NCI-H82 treated with DMSO at 0.1 percent for 48 hours (cell line): ENCODE measurements around the gene FHOD3.

Experiments used
- DNase-seq: peaks from one replicate; lab custom pipeline; 2025; ENCODE audit not compliant: unreplicated experiment; lab: John Stamatoyannopoulos, UW

Gene FHOD3

DNA sequence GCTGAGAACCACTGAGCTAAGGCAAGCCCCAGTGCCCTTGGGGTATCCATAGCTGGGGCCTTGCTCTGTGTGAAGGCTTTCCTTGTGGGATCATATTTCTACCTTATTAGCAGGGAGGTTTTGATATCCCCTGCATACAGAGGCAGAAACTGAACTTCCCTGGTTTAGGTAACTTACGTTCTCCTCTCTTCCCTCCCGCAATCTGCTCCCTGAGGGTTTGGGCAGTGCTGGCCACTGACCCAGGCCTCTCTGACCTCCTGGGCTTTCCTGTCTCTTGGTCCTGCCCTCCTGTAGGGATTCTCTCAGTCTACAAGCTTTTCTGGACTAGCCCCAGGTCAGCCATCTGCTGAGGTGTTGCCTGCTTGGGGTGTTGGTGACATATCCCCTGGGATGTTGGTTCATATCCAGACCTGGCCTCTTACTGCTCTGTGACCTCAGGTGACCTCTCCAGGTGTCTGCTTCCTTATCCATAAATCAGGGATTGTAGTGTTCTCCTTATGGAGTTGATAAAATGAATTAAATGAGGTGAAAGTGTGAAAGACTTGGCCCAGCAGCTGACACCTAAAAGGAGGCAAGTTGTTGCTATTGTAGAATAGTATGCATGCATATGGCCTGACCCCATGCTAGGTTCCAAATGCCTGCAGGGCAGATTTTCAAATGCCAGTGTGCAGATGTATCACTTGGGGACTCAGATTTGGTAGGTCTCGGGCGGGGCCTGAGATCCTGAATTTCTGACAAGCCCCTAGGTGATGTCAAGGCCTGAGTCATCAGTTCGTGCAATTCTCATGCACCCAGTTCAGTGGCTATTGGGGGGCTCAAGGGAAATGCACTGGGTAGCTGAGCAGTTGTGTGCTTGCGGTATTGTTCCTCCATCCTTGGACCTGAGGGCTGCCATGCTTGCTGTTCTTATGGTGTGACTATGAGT, 106.6 kb downstream of the FHOD3 start:
- no peak for DNase-seq

DNA sequence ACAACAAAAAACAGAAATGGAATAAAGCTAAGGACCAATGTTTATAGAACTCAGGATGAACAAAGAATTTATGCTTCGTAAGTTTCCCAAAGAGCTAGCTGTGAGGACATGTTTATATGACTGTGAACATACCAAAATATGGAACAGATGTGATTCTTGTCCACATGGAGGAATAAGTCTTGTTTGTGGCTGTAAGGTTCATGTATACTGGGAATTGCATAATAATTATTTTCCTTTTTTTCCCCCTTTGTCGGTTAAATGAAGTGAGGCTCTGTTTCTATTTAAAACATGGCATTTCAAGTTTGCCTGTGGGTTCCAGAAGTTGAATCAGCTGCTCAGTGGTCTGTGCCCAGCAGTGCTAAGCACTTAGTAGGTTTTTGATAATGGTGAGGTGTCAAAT, 108.1 kb downstream of the FHOD3 start:
- no peak for DNase-seq

DNA sequence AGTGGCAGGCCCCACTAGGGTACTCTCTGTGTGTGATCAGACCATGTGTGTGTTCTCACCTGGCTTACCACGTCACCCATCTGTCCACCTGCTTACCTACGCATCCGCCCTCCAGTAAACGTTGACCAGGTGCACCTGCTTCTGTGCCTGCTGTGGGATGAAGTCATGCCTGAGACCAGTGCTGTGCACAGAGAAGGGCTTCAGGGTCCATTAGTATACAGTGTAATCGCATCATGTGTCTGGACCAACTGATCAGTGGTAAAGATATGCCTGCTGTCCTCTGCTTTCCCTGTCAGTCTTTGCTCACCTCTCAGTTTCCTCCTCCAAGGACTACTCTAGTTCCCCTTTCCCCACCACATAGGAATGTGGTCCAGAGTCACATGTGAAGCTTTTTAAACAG, 109.3 kb downstream of the FHOD3 start:
- DNase-seq: no peak

DNA sequence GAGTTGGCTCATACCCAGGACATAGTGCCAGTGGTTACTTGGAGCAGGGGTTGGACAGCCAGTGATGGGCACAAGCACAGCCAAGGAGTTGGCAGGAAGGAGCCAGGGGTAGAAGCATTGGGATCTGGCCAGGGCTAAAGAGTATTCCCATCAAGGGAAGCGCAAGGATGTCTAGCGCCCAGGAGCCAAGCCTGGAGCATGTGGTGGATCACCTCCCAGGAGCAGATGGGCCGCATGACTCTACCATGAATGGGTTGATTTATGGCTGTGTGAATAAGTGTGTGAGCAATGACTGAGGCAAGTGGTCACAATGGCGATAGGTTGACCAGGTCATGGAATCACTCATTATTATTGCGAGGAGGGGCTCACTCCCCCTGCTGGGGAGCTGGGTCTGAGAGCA, 111.1 kb downstream of the FHOD3 start:
- no peak for DNase-seq

DNA sequence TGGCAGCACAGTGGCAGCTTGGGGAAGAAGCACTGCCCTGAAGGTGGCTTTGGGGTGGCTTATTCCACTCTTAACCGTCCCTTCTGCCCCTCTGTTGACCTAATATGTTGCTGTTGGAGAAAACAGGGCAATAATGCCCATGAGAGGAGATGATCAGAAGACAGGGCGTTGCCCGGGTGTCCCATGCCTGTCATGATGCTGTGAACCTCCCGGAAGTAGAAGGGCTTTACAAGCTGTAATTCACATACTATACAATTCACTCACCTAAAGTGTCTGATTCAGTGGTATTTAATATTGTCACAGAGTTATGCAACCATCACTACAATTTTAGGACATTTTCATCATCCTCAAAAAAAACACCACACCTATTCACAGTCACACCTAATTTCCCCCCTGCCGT, 112.3 kb downstream of the FHOD3 start:
- no peak for DNase-seq

DNA sequence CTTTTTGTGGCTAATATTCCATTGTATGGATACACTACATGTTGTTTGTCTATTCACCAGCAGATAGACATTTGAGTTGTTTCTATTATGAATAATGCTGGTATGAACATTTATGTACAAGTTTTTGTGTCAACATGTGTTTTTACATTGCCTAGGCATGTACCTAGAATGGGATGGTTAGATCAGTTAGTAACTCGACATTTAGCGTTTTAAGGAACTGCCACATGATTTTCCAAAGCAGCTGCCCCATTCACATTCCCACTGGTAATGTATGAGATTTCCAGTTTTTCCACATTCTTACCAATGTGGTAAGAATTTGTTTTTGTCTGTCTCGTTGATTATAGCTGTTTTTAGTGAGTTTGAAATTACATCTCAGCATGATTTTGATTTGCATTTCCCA, 112.8 kb downstream of the FHOD3 start:
- DNase-seq: no peak

DNA sequence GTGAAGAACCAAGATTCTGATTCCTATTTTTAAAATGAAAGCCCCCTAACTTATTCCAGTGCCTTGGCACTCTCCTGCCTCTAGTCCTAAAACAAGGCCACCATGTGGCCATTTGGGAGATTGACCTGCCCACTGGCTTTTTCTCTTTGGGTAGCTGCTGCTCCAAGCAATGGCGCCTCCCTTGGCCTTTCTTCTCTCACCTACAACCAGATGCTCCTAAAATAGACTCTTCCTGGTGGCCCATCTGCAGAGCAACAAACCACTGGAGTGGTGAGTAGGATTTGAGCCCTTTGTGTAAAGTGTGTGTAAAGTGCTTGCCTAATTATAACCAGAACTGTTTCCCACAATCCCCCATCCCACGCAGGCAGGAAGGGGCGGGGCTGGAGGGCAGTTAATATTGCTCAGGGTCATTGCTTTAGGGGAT, 114.2 kb downstream of the FHOD3 start:
- DNase-seq: no peak

DNA sequence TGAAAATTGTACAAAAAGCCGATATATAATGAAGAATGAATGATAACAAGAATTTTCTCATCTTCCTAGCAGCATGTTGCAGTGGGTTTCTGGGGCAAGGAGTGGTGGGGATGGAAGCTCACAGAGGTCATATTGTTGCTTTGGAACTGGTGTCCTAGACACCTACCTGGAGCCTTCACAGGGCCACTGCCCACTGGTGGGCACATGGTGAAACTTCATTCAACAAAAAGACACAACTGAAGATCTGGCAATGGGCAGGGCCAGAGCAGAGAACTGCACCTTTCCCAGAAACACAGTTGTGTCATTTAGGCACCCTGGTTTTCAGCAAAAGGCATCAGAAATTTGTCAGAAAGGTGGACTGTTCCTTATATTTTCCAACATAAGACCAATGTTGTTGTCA, 115.3 kb downstream of the FHOD3 start:
- DNase-seq: no peak

DNA sequence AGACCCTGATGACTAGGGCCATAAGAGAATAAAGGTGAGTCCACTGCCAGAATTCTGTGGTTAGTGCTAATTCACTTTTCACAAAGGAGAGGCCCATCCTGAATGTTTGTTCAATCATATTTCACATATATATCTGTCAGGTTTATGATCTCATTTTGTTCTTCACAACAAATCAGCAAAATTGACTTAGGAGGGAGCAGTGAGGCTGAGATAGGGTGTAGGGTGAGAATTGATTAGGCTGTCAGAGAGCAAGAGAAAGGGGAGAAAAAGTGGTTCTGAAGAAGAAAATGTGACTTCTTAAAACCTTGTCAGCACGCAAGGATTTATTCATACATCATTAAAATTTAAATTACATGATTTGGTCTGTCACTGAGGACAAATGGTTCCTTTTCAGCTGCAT, 117.7 kb downstream of the FHOD3 start:
- DNase-seq: no peak

DNA sequence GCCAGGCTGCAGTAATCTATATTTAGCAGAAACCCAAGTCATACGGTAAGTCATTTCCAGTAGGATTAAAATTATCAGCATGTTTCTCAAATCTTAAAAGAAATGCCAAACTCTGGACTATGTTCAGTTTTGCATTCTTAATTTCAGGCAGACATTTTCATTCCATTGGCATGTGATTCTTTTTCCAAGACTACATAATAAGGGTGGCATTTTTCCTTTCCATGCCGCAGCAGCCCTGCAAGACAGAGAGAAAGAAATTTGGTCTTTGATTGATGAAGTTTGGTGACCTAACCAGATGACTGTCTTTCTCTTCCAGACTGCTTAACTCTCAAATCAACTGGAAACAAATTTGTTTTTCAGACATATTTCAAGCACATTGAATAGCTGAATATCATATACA, 118.1 kb downstream of the FHOD3 start:
- no peak for DNase-seq

DNA sequence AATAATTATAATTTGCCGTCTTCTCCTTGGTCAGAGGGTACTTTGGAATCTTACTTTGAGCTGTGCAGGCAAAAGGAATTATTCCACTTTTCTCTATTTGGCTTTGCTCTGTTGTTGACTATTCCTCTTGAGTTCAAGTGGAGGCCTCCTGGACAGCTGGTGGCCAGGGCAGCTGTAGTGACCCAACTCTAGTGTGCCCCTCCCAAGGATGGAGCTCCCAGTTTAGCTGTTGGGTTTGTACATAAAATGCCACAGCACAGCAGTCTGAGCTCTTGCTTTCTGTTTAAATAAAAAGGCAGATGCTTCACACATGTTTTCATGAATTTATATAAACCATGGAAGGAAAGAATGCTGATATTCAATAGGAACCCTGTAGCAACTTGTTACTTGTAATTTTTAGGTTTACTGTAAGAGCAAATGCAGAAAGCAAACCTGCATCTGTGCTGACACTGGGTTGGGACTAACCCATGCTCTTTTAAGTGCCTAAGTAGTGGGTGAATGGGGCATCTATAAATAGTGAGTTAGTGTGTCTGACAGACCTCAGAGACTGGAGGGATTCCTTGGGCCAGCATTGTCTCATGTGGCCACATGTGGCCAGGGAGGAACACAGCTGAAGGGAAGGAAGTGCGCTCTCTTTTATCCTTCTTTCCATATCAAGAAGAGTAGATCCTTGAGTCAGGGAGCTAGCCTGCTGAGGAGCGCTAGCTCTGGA, 121.8 kb downstream of the FHOD3 start:
- DNase-seq: no peak

DNA sequence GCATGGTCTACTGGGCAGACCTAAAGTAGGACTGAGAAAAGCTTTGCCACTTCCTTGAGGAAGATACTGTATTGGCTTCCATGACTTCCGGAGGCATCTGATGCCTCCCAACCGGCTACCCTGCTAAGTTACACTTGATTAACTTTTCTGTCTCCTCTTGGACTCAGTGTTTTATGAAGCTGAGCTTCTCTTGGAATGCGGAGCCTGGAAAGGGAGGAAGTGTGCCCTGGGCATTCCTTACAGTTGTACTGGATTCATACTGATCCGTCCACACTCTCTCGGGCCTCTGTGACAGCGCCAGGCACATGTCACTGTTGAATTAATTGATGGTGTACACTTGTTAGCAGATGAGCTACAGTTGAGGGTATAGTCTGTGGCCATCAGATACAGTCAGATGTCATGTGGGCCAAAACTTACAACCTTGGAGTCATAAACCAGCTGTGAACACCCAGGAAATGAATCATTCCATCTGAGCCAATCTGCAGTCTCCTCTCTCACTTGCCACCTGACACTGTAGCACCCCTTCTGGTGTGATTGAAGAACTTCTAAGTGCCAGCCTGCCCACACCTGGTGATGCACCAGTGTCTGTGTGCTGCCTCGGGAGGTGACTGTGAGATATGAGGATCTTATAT, 122.5 kb downstream of the FHOD3 start:
- no peak for DNase-seq

DNA sequence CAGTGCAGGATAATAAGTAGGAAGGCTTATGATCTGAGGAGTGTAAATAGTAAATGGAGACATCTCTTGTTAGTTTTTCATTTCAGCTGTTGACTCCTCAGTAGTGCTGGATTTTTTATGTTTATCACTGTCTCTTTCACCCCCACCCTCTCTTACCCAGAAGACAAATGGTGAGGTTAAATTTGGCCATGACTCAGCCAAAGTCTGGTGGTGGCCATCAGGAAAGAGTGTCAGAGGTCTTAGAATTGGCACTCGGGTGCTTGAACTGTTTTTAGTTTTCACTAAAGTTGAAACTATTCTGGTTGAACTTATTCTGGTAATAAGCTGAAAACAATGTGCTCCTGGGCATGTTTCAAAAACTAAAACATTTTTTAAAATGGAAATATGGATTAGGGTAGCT, 123.3 kb downstream of the FHOD3 start:
- no peak for DNase-seq

DNA sequence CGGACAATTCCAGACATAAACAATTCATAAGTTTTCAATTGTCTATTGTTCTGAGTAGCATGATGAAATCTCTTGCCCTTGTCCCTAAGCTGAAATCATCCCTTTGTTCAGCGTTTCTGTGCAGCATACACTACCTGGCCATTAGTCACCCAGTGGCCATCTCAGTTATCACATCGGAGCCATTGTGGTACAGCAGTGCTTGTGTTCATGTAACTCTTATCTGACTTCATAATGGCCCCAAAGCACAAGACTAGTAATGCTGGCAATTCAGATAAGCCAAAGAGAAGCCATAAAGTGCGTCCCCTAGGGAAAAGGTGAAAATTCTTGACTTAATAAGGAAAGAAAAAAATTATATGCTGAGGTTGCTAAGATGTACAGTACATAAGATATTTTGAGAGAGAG, 127.2 kb downstream of the FHOD3 start:
- DNase-seq: no peak

DNA sequence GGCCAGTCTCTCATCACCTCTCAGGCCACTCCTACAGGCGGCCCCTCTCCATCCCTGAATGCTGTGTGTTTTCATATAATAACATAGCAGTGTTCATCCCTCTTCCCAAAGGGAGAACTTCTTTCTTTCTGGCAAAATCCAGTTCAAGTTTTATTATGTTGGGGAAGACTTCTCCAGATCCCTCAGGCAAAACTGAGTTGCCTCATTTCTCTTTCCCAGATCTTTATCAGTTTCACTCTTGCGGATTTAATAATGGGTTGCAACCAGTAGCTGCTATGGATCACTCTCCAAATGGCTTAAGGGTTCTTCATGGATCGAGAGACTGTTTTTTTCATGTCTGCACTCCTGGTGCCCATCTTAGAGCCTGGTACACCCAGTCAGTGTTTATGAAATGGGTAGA, 129.9 kb downstream of the FHOD3 start:
- DNase-seq: no peak

DNA sequence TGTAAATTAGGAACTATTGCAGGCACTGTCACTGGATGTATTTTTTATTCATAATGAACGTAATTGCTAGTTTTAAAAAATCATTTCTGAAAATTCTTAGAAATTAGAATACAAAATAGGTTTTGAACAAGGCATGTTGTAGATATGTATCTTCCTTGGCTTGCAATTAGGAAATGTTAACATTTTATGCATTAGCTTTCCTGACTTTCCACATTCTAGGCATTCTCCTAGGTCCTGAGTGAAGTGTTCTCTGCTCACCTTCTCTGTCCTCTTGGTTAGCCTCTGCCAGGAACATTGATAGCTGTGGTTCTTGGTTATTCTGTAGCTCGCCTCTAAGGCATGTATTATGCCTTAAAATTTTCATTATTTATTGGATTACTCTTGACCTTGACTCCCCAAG, 130.3 kb downstream of the FHOD3 start:
- no peak for DNase-seq

DNA sequence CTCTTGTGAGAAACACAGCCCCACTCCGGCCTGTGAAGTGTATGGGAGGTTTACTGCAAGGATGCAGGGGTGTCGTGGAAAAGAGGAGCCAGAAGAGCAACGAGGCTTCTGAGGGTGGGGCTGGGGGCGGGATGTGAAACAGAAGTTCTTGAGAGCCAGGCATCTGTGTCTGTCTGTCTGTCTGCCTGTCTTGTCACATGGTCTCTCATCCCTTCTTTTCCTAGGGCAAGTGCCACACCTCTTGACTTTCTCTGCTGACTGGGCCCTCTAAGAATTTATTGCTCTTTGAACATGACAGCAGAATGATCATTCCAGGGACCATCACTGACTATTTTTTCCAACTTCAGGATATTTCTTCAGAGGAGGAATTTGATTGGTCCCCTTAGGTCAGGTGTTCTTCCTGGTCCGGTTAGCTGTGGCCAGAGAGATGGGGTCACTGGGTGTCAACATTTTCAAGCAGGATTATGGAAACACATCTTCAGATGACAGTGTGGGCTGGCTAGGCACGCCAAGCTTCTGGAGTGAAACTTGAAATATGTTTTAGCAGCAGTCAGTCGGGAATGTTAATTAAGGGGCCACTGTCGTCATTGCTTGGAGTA, 131.0 kb downstream of the FHOD3 start:
- no peak for DNase-seq

DNA sequence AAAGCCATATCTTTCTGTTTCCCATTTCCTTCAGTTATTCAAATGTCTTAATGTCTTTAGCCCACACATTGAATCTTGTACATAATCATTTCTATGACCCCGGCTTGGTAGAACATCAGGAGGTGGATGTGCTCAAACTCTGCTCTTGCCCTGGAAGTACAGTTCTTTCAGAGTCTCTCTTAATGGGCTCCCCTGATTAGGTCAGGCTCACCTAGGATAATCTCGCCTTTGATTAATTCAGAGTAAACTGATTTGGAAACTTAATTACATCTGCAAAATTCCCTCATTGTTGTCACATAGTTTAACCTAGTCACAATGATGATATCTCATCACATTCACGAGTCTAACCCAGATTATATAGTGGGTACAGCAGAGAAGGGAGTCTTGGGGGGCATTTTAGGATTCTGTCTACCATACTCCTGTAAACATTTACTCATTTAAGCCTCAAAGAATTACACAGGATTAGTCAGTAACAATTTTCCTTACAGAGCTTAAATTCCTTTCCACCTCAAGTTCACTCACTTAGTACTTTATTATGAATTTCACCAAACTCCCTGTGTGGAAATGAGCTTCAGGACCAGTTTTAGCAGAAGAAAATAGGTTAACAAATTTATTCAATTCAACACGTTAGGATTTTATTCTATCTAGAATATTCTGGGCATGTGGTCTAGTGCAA, 135.5 kb downstream of the FHOD3 start:
- DNase-seq: no peak

DNA sequence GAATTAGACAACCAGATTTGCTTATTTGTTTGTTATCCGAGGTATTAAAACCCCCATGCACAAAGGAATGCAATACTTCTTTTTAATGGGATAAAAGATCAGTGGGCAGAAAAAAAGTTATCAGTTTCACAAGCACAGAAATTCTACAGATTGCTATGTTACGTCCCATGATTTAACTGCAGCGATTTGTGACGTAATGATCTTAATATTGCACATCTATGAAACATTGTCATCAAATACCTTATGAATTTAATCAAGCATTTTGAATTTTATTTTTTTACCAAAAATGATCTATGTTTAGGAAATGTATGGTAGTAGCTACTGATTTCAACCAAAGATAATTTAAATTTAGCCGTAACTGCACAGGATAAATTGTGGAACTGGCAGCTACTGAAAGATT, 138.9 kb downstream of the FHOD3 start:
- DNase-seq: no peak

DNA sequence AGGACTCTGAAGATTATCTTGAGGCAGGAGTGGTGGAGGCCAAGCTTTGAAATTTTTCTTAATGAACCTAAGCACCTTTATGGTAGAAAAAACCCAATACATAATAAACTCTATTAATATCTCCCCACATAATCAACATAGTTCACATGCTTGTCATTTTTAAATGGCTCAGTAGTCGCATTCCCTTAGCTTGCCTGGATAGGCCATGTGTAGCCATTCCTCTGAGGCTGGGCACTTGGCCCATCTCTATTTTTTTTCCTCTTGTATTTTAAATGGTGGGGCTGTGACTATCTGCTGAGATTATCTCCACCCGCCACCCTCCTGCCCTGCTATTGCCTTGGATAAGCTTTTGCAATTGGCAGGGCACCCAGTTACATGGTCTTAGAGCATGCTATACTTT, 143.1 kb downstream of the FHOD3 start:
- DNase-seq: no peak
